K562 (cell line): ENCODE measurements around the gene NSRP1. TPM values are rescaled to one million over a fixed set of nuclear protein-coding genes. Genes with fewer than 3 reads are reported as not detected.

Source experiments
- ATAC-seq: fragments of 200-7000 bp; cut with Tn5 transposase; 3 replicates; pipeline ENCODE4 v1.9.1; 2020; ENCODE audit warnings: moderate library complexity
- BruUV-seq: library from RNA; stranded (reverse); fragments of 400-500 nt; replicated peaks from 2 replicates; lab custom pipeline; 2021; lab: Mats Ljungman, UMichigan
- CTCF ChIA-PET: fragments of 300-600 bp; formaldehyde crosslinking; extraction: SDS; loops from one replicate; lab custom pipeline; 2021; ENCODE audit warnings: low intra/inter-chr PET ratio; lab: Yijun Ruan, JAX
- POLR2A ChIA-PET: fragments of 300-600, 350-650 bp; sonication (Branson Sonifier 250); formaldehyde crosslinking; extraction: SDS; loops from one replicate; lab custom pipeline; 2021; ENCODE audit warnings: antibody characterized with exemption, inconsistent platforms; lab: Yijun Ruan, JAX
- DNase-seq, 4 experiments: peaks; one replicate each; pipeline versions ENCODE4 v3.0.0 to v3.0.0-alpha.2; 2011 to 2018; ENCODE audit warnings: low spot score in 3 of 4, mixed read lengths in 3 of 4; ENCODE audit errors: extremely low read depth in 1 of 4
- FAIRE-seq: peaks from 2 replicates; lab custom pipeline; 2011; peaks lifted over from hg19 to GRCh38; lab: Jason Lieb, UNC
- H2AFZ ChIP-seq: 2 replicates; pipeline ENCODE4 v1.6.0; 2011; ENCODE audit warnings: low read depth, low read length, control low read depth, inconsistent platforms
- H3K27ac ChIP-seq: fragments of 200-600 bp; 3 replicates; pipeline ENCODE4 v1.8.0; 2011; ENCODE audit warnings: low read depth, mild to moderate bottlenecking, control low read depth, inconsistent platforms, low read length, moderate library complexity, mixed read lengths; ENCODE audit errors: extremely low read depth
- H3K27me3 ChIP-seq, 2 experiments: fragments of 300-600 bp in 1 of 2; 2 replicates in 1 of 2; 3 replicates in 1 of 2; pipeline versions ENCODE4 v1.6.0 to v1.8.0; 2011; ENCODE audit warnings: inconsistent platforms in 2 of 2, low read length in 2 of 2, mild to moderate bottlenecking in 1 of 2, mixed read lengths in 1 of 2, moderate library complexity in 1 of 2; ENCODE audit not compliant: control insufficient read depth in 2 of 2, insufficient read depth in 2 of 2
- H3K36me3 ChIP-seq: fragments of 300-600 bp; 3 replicates; pipeline ENCODE4 v1.8.0; 2011; ENCODE audit warnings: mild to moderate bottlenecking, low read length, inconsistent platforms; ENCODE audit not compliant: control insufficient read depth, insufficient read depth
- H3K4me1 ChIP-seq, 2 experiments: fragments of 200-600 bp in 1 of 2; replicated peaks in 1 of 2; 2 replicates in 1 of 2; 3 replicates in 1 of 2; pipeline versions ENCODE4 v1.5.1 to v1.8.0; 2011; ENCODE audit warnings: inconsistent platforms in 2 of 2, low read length in 2 of 2, mild to moderate bottlenecking in 1 of 2, mixed read lengths in 1 of 2, moderate library complexity in 1 of 2; ENCODE audit not compliant: control insufficient read depth in 2 of 2, insufficient read depth in 2 of 2
- H3K4me2 ChIP-seq: 2 replicates; pipeline ENCODE4 v1.6.1; 2011; ENCODE audit warnings: low read length, control low read depth, inconsistent platforms, mixed read lengths; ENCODE audit not compliant: insufficient read depth
- H3K4me3 ChIP-seq: fragments of 200-600 bp; sonication (generic), shearing (Covaris generic); 2 replicates; pipeline ENCODE4 v1.5.1; 2016; ENCODE audit warnings: control low read depth, inconsistent platforms
- H3K79me2 ChIP-seq: fragments of 200-600 bp; 3 replicates; pipeline ENCODE4 v1.8.0; 2011; ENCODE audit warnings: low read length, inconsistent platforms; ENCODE audit not compliant: control insufficient read depth, insufficient read depth
- H3K9ac ChIP-seq, 2 experiments: 2 replicates each; pipeline versions ENCODE4 v1.6.0 to v1.6.1; 2011; ENCODE audit warnings: low read depth in 2 of 2, low read length in 2 of 2, control low read depth in 1 of 2, inconsistent platforms in 1 of 2, mild to moderate bottlenecking in 1 of 2, mixed read lengths in 1 of 2; ENCODE audit not compliant: insufficient read depth in 1 of 2
- H3K9me1 ChIP-seq: one replicate; pipeline ENCODE4 v1.6.0; 2011; ENCODE audit warnings: inconsistent platforms, mild to moderate bottlenecking, low read length, moderate library complexity; ENCODE audit not compliant: control insufficient read depth, insufficient read depth
- H3K9me3 ChIP-seq: replicated peaks from 2 replicates; pipeline ENCODE4 v1.5.1; 2011; ENCODE audit warnings: low read depth, low read length, inconsistent platforms; ENCODE audit not compliant: control insufficient read depth, insufficient read depth
- H4K20me1 ChIP-seq: replicated peaks from 2 replicates; pipeline ENCODE4 v1.6.1; 2011; ENCODE audit warnings: low read length, inconsistent platforms, mixed read lengths; ENCODE audit not compliant: control insufficient read depth, insufficient read depth
- CBX2 ChIP-seq: fragments of 200-600 bp; sonication (generic); IDR thresholded peaks from one replicate; pipeline ENCODE4 v1.6.1; 2012; ENCODE audit warnings: mild to moderate bottlenecking, low read length, inconsistent platforms; ENCODE audit not compliant: insufficient read depth, poor library complexity, severe bottlenecking
- CHCHD3 ChIP-seq: fragments of 250-450 bp; sonication (Bioruptor Pico); IDR thresholded peaks from 2 replicates; pipeline ENCODE4 v2.1.2; 2022; ENCODE audit warnings: mild to moderate bottlenecking
- DIDO1 ChIP-seq: fragments of 450-650 bp; IDR thresholded peaks from 2 replicates; pipeline ENCODE4 v1.6.1; 2016; ENCODE audit warnings: low read depth, missing biosample characterization, missing genetic modification characterization
- HNRNPUL1 ChIP-seq: fragments of 200-400 bp; formaldehyde crosslinking; IDR thresholded peaks from 2 replicates; pipeline ENCODE4 v1.6.1; 2017; ENCODE audit warnings: low read length
- MED1 ChIP-seq: sonication (generic); formaldehyde crosslinking; IDR thresholded peaks from 2 replicates; pipeline ENCODE4 v1.8.1; 2023; ENCODE audit warnings: missing genetic modification reagents, borderline replicate concordance
- MITF ChIP-seq: IDR thresholded peaks from 2 replicates; pipeline ENCODE4 v1.6.1; 2014; ENCODE audit warnings: antibody characterized with exemption
- NR2C1 ChIP-seq, 2 experiments: fragments of 450-650 bp; IDR thresholded peaks; 2 replicates each; pipeline ENCODE4 v1.6.1; 2017; ENCODE audit warnings: mild to moderate bottlenecking in 2 of 2, antibody characterized with exemption in 1 of 2, inconsistent platforms in 1 of 2, missing compliant biosample characterization in 1 of 2, missing genetic modification characterization in 1 of 2
- PCBP1 ChIP-seq: fragments of 200-400 bp; formaldehyde crosslinking; IDR thresholded peaks from 2 replicates; pipeline ENCODE4 v1.6.1; 2018; ENCODE audit warnings: mild to moderate bottlenecking, low read depth, low read length; ENCODE audit not compliant: poor library complexity, severe bottlenecking
- RHOXF2B ChIP-seq: fragments of 250-450 bp; sonication (Bioruptor Pico); conservative IDR thresholded peaks from 2 replicates; pipeline ENCODE4 v1.5.1; 2021
- SAFB2 ChIP-seq: fragments of 200-400 bp; formaldehyde crosslinking; IDR thresholded peaks from 2 replicates; pipeline ENCODE4 v1.6.1; 2018; ENCODE audit warnings: borderline replicate concordance, low read length, low read depth, moderate library complexity; ENCODE audit not compliant: severe bottlenecking
- STAT5A ChIP-seq: IDR thresholded peaks from 2 replicates; pipeline ENCODE4 v1.6.1; 2012; ENCODE audit warnings: low read length, inconsistent platforms, borderline replicate concordance
- ZSCAN32 ChIP-seq: fragments of 450-650 bp; formaldehyde crosslinking; IDR thresholded peaks from 2 replicates; pipeline ENCODE4 v1.4.0; 2020; ENCODE audit warnings: mild to moderate bottlenecking, moderate library complexity
- WGBS: fragments of 100-300 bp; shearing (Covaris generic); methylation state at CpG from one replicate; pipeline ENCODE4 v1.1.6; 2016; ENCODE audit warnings: low coverage, mixed read lengths; ENCODE audit not compliant: insufficient coverage; ENCODE audit errors: missing lambda C conversion rate; 5-methylcytosine and 5-hydroxymethylcytosine counted together
- in situ Hi-C: fragments of 300-500 bp; cut with MboI; formaldehyde crosslinking; loops from 4 replicates; pipeline ENCODE4 v1.15.0; 2018; ENCODE audit warnings: inconsistent platforms, mixed read lengths
- intact Hi-C: fragments of 100-400 bp; cut with micrococcal nuclease; formaldehyde crosslinking; loops from 2 replicates; pipeline ENCODE4 v1.14.2; 2022
- polyA plus RNA-seq, 8 experiments: library from polyadenylated mRNA; depleted of rRNA in 4 of 8; stranded (reverse) in 5 of 8; unstranded in 3 of 8; fragments of >200 nt; fragmentation: Nextera tagmentation in 2 of 8; fragmentation: Illumina TruSeq in 1 of 8; extraction: Ambion mirVana in 2 of 8; extraction: Trizol in 1 of 8; gene quantifications; 2 replicates each; pipeline versions ENCODE4 v1.2.1 to v1.2.3, GENCODE V29; 2011 to 2014; ENCODE audit warnings: inconsistent platforms in 1 of 8, missing spikeins in 1 of 8
- total RNA-seq, 7 experiments: library from RNA; depleted of rRNA in 6 of 7; stranded (reverse); fragments of >200 nt in 6 of 7; fragmentation: Illumina TruSeq in 2 of 7; extraction: Trizol in 2 of 7; gene quantifications; 2 replicates each; pipeline versions ENCODE4 v1.2.1 to v1.2.3, GENCODE V29; 2011 to 2021; ENCODE audit warnings: low replicate concordance in 1 of 7
- TF ChIP-seq, protein P1 (sequence below): fragments of 250-450 bp; sonication (Bioruptor Pico); IDR thresholded peaks from 2 replicates; pipeline ENCODE4 v1.4.0; 2020; ENCODE audit warnings: mild to moderate bottlenecking, moderate library complexity

Gene NSRP1
- total and polyA plus RNA-seq, 9 of the 15 experiments (the other 6 are each of a cell fraction or from before 2014, with no cell fraction given), result 18.4 to 68.6 (median 32.7) TPM

- Histone ChIP-seq H4K20me1 (no peaks in the 10 kb centered on the region), H2AFZ (no peak overlapping the region), H3K79me2 (no peaks in the 10 kb centered on the region), H3K9ac (peak overlapping the region in 1 of 2 experiments; percentile 66; a peak in 2 of 4 replicates), H3K4me1 (peaks cover 14 to 16% of the 10 kb centered on the region in 2 experiments; a peak in 4 of 5 replicates), H3K4me2 (no peak overlapping the region), H3K27me3 (peaks cover 0 to 7% of the 10 kb centered on the region in 2 experiments; a peak in 2 of 5 replicates), H3K27ac (no peak overlapping the region), H3K9me1 (no peaks in the 10 kb centered on the region), H3K9me3 (no peaks in the 10 kb centered on the region), H3K4me3 (no peak overlapping the region), H3K36me3 (no peaks in the 10 kb centered on the region)
- CTCF ChIA-PET, result no interaction called here
- in situ Hi-C loops, result no loop called here
- intact Hi-C loops, result no loop called here
- POLR2A ChIA-PET, result interaction anchor here (1.0 kb wide), 1 partner anchor 112 kb away, joined by 3 read pairs; no protein-coding TSS in a partner anchor
- ATAC-seq (no peak), DNase-seq (no peak), FAIRE-seq (no peak)
- WGBS, result 28% methylated on average over 4 of the region's 6 CpGs
- no peak for TF ChIP-seq CBX2
- BruUV-seq, result no TSS peak
These were observed 100.4 kb downstream of the NSRP1 start for GRCh38 chr17:30217054-30217453.

DNA sequence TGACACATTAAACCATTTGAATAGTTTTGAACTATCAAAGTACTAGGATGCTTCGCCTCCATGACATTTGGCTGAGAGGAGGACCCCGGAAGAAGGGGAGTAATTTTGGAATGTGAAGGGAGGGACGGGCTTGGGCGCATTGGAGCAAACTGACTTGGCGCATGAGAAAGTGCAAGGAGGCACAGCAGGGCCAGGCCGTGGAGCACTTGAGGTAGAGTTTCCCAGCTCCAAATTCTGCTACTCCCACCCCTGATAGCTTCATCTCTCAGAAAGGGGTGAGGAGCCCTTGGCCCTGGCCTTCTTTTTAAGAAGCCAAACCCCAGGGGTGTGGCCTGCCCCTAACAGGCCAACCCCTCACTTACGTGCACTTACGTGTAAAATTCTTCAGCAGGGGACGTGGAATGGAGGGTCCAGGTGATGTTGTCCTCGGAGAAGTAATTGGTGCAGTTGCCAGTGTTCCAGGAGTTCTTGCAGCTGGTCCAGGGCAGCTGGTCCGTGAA, 101.2 kb downstream of the NSRP1 start:
- in situ Hi-C loops (no loop called here), intact Hi-C loops (no loop called here)
- H3K9me1 ChIP-seq, result no peaks in the 10 kb centered on the region
- CTCF ChIA-PET, result no interaction called here
- WGBS, result 69% methylated on average over 11 of the region's 11 CpGs
- no peak overlapping the region for H3K9ac ChIP-seq
- H3K9me3 ChIP-seq, result no peaks in the 10 kb centered on the region
- ATAC-seq (no peak), FAIRE-seq (no peak), DNase-seq (no peak)
- no peak overlapping the region for H3K4me2 ChIP-seq
- peaks cover 14 to 16% of the 10 kb centered on the region in 2 experiments; a peak in 4 of 5 replicates for H3K4me1 ChIP-seq
- no peak overlapping the region for H3K27ac ChIP-seq
- no TSS peak for BruUV-seq
- no peak overlapping the region for H2AFZ ChIP-seq
- no peaks in the 10 kb centered on the region for H3K36me3 ChIP-seq
- no peaks in the 10 kb centered on the region for H4K20me1 ChIP-seq
- no peaks in the 10 kb centered on the region for H3K79me2 ChIP-seq
- peaks cover 0 to 2% of the 10 kb centered on the region in 2 experiments; a peak in 2 of 5 replicates for H3K27me3 ChIP-seq
- no peak overlapping the region for H3K4me3 ChIP-seq
- POLR2A ChIA-PET, result interaction anchor here (1.0 kb wide), 1 partner anchor 113 kb away, joined by 3 read pairs; no protein-coding TSS in a partner anchor
- TF ChIP-seq MED1, result no peak
- TF ChIP-seq RHOXF2B (CRISPR knock-in tag), result no peak
- TF ChIP-seq, protein P1, sequence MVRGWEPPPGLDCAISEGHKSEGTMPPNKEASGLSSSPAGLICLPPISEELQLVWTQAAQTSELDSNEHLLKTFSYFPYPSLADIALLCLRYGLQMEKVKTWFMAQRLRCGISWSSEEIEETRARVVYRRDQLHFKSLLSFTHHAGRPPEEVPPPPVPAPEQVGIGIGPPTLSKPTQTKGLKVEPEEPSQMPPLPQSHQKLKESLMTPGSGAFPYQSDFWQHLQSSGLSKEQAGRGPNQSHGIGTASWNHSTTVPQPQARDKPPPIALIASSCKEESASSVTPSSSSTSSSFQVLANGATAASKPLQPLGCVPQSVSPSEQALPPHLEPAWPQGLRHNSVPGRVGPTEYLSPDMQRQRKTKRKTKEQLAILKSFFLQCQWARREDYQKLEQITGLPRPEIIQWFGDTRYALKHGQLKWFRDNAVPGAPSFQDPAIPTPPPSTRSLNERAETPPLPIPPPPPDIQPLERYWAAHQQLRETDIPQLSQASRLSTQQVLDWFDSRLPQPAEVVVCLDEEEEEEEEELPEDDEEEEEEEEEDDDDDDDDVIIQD, result no peak
- TF ChIP-seq SAFB2, result no peak
- no peak for TF ChIP-seq STAT5A
- TF ChIP-seq MITF, result no peak
- no peak for TF ChIP-seq NR2C1 (IDR thresholded peaks at IDR 0.05)
- no peak for TF ChIP-seq NR2C1 (tag; IDR thresholded peaks at IDR 0.05)
- no peak for TF ChIP-seq ZSCAN32
- no peak for TF ChIP-seq PCBP1
- no peak for TF ChIP-seq DIDO1 (tag)
- TF ChIP-seq CHCHD3, result no peak
- no peak for TF ChIP-seq HNRNPUL1
